HepG2 (cell line): ENCODE measurements around the gene ZFPM1. TPM values are rescaled to one million over a fixed set of nuclear protein-coding genes. Genes with fewer than 3 reads are reported as not detected.

ENCODE experiments used
- BRCA1 ChIP-seq: sonication (generic); formaldehyde crosslinking; IDR thresholded peaks from 2 replicates; pipeline ENCODE4 v1.4.0; 2020; ENCODE audit warnings: missing genetic modification reagents
- DMAP1 ChIP-seq: IDR thresholded peaks from 2 replicates; pipeline ENCODE4 v1.6.1; 2016
- FOSL2 ChIP-seq: sonication (generic); formaldehyde crosslinking; IDR thresholded peaks from 2 replicates; pipeline ENCODE4 v1.4.0; 2020; ENCODE audit warnings: missing genetic modification reagents
- FOXP1 ChIP-seq, 2 experiments: fragments of 450-650 bp in 1 of 2; IDR thresholded peaks; 2 replicates each; pipeline ENCODE4 v1.6.1; 2017 to 2018; ENCODE audit warnings: antibody characterized with exemption in 1 of 2
- KMT2B ChIP-seq: IDR thresholded peaks from 2 replicates; pipeline ENCODE4 v1.6.1; 2016; ENCODE audit warnings: missing genetic modification reagents, missing compliant biosample characterization
- NBN ChIP-seq: fragments of 450-650 bp; conservative IDR thresholded peaks from 2 replicates; pipeline ENCODE4 v1.6.1; 2017
- NFE2 ChIP-seq: sonication (generic); formaldehyde crosslinking; IDR thresholded peaks from 2 replicates; pipeline ENCODE4 v1.4.0; 2020; ENCODE audit warnings: missing genetic modification reagents
- NFKB2 ChIP-seq: sonication (generic); formaldehyde crosslinking; IDR thresholded peaks from 2 replicates; pipeline ENCODE4 v1.4.0; 2020; ENCODE audit warnings: missing genetic modification reagents, borderline replicate concordance
- PAF1 ChIP-seq: IDR thresholded peaks from 2 replicates; pipeline ENCODE4 v1.6.1; 2016; ENCODE audit warnings: missing genetic modification reagents, missing compliant biosample characterization
- RFX5 ChIP-seq: IDR thresholded peaks from 2 replicates; pipeline ENCODE4 v1.6.1; 2011; ENCODE audit warnings: low read depth, low read length, improper control_type of control experiment
- ZNF383 ChIP-seq: sonication (generic); formaldehyde crosslinking; IDR thresholded peaks from 2 replicates; pipeline ENCODE4 v1.4.0; 2020; ENCODE audit warnings: missing genetic modification reagents, mild to moderate bottlenecking, borderline replicate concordance
- ZNF460 ChIP-seq: sonication (generic); formaldehyde crosslinking; IDR thresholded peaks from 2 replicates; pipeline ENCODE4 v1.5.1; 2020; ENCODE audit warnings: missing genetic modification reagents, mild to moderate bottlenecking, borderline replicate concordance
- ZNF557 ChIP-seq: sonication (generic); formaldehyde crosslinking; IDR thresholded peaks from 2 replicates; pipeline ENCODE4 v1.4.0; 2020; ENCODE audit warnings: missing genetic modification reagents
- ZNF614 ChIP-seq: IDR thresholded peaks from 2 replicates; pipeline ENCODE4 v1.6.1; 2018; ENCODE audit warnings: missing biosample characterization, missing genetic modification reagents, inconsistent platforms, borderline replicate concordance
- ZSCAN9 ChIP-seq: IDR thresholded peaks from 2 replicates; pipeline ENCODE4 v1.6.1; 2016; ENCODE audit warnings: borderline replicate concordance
- polyA plus RNA-seq, 8 experiments: library from polyadenylated mRNA; depleted of rRNA in 3 of 8; stranded (reverse) in 7 of 8; unstranded in 1 of 8; fragments of >200 nt; fragmentation: Illumina TruSeq in 4 of 8; extraction: Trizol in 4 of 8; gene quantifications; 2 replicates each; pipeline versions ENCODE4 v1.2.1 to v1.2.3, GENCODE V29; 2011 to 2016; ENCODE audit warnings: low read depth in 4 of 8, missing spikeins in 1 of 8, mixed read lengths in 1 of 8; ENCODE audit not compliant: insufficient read depth in 1 of 8
- total RNA-seq, 5 experiments: library from RNA; depleted of rRNA; stranded (reverse); fragments of >200 nt; fragmentation: Illumina TruSeq; extraction: Trizol; gene quantifications; 2 replicates each; pipeline ENCODE4 v1.2.3, GENCODE V29; 2016; ENCODE audit warnings: low read depth in 1 of 5
- TF ChIP-seq, protein P1 (sequence below): sonication (generic); formaldehyde crosslinking; IDR thresholded peaks from 2 replicates; pipeline ENCODE4 v1.4.0; 2020; ENCODE audit warnings: mild to moderate bottlenecking, missing genetic modification reagents, borderline replicate concordance
- TF ChIP-seq, protein P2 (sequence below): sonication (generic); formaldehyde crosslinking; IDR thresholded peaks from 2 replicates; pipeline ENCODE4 v1.4.0; 2020; ENCODE audit warnings: mild to moderate bottlenecking, missing genetic modification reagents
- TF ChIP-seq, protein P3 (sequence below): sonication (generic); formaldehyde crosslinking; IDR thresholded peaks from 2 replicates; pipeline ENCODE4 v1.4.0; 2020; ENCODE audit warnings: missing genetic modification reagents; ENCODE audit errors: not compliant biosample characterization
- TF ChIP-seq, protein P4 (sequence below): sonication (generic); formaldehyde crosslinking; IDR thresholded peaks from 2 replicates; pipeline ENCODE4 v1.4.0; 2020; ENCODE audit warnings: missing genetic modification reagents
- TF ChIP-seq, protein P5 (sequence below): sonication (generic); formaldehyde crosslinking; IDR thresholded peaks from 2 replicates; pipeline ENCODE4 v1.5.0; 2020; ENCODE audit warnings: missing genetic modification reagents

The ZFPM1 gene
- total and polyA plus RNA-seq, 2 of the 13 experiments (the other 11 are each of a cell fraction or from before 2014, with no cell fraction given), result 1.3 to 3.8 TPM

DNA sequence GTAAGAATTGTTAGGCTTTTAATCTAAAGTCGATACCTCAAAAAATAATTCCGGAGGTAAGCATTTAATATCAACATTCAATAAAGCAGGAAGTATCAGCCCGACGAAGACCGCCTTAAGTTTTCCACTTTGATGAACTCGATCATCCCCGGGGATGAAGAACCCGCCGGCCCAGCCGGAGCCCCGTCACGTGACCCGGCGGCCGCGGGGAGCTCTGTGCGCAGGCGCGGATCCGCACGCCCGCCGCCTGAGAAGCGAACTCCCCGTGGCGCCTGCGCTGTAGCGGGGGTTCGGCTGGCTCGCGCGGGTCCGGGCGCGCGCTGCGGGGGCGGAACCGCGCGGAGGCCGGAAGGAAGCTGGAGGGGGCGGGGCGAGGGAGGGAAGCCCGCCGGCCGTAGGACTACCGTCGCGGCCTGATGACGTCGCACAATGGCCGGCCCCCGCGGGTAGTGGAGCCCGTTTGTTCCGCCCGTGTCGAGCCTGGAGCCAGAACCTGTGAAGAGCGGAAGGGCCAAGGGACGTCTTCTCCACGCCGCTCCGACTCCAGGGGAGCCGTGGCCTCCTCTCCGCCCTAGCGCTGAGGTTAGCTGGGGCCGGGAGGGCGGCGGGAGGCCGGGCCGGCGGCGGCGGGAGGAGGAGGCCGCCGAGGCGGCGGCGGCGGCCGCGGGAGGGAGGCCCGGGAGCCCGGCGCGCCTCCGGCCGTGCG lies 117.1 kb downstream of the ZFPM1 start, which contains the start of gene ZC3H18 (continued):
- TF ChIP-seq, protein P1, sequence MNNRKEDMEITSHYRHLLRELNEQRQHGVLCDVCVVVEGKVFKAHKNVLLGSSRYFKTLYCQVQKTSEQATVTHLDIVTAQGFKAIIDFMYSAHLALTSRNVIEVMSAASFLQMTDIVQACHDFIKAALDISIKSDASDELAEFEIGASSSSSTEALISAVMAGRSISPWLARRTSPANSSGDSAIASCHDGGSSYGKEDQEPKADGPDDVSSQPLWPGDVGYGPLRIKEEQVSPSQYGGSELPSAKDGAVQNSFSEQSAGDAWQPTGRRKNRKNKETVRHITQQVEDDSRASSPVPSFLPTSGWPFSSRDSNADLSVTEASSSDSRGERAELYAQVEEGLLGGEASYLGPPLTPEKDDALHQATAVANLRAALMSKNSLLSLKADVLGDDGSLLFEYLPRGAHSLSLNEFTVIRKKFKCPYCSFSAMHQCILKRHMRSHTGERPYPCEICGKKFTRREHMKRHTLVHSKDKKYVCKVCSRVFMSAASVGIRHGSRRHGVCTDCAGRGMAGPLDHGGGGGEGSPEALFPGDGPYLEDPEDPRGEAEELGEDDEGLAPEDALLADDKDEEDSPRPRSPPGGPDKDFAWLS (CRISPR knock-in tag), result no peak
- TF ChIP-seq NFE2 (CRISPR knock-in tag) (no peak), NBN (no peak), PAF1 (no peak), DMAP1 (CRISPR knock-in tag) (peak; percentile 59; the same call in 1 of the 2 replicates), ZSCAN9 (CRISPR knock-in tag) (no peak), KMT2B (CRISPR knock-in tag) (peak; percentile 96), FOSL2 (CRISPR knock-in tag) (0 out of 2 replicates have a peak, but pooled peaks have one; percentile 23), NFKB2 (CRISPR knock-in tag) (peak; percentile 77; the same call in 1 of the 2 replicates), RFX5 (peak; percentile 65; the same call in 1 of the 2 replicates), BRCA1 (CRISPR knock-in tag) (0 out of 2 replicates have a peak, but pooled peaks have one; percentile 76), ZNF614 (CRISPR knock-in tag) (no peak; the same call in 1 of the 2 replicates), ZNF557 (CRISPR knock-in tag) (0 out of 2 replicates have a peak, but pooled peaks have one; percentile 29), ZNF383 (no peak), ZNF460 (CRISPR knock-in tag) (no peak), FOXP1 (IDR thresholded peaks at IDR 0.05) (no peak), FOXP1 (CRISPR knock-in tag; IDR thresholded peaks at IDR 0.05) (0 out of 2 replicates have a peak, but pooled peaks have one; percentile 6)
- TF ChIP-seq, protein P2, sequence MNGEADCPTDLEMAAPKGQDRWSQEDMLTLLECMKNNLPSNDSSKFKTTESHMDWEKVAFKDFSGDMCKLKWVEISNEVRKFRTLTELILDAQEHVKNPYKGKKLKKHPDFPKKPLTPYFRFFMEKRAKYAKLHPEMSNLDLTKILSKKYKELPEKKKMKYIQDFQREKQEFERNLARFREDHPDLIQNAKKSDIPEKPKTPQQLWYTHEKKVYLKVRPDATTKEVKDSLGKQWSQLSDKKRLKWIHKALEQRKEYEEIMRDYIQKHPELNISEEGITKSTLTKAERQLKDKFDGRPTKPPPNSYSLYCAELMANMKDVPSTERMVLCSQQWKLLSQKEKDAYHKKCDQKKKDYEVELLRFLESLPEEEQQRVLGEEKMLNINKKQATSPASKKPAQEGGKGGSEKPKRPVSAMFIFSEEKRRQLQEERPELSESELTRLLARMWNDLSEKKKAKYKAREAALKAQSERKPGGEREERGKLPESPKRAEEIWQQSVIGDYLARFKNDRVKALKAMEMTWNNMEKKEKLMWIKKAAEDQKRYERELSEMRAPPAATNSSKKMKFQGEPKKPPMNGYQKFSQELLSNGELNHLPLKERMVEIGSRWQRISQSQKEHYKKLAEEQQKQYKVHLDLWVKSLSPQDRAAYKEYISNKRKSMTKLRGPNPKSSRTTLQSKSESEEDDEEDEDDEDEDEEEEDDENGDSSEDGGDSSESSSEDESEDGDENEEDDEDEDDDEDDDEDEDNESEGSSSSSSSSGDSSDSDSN (CRISPR knock-in tag), result peak; percentile 76
- TF ChIP-seq, protein P3, sequence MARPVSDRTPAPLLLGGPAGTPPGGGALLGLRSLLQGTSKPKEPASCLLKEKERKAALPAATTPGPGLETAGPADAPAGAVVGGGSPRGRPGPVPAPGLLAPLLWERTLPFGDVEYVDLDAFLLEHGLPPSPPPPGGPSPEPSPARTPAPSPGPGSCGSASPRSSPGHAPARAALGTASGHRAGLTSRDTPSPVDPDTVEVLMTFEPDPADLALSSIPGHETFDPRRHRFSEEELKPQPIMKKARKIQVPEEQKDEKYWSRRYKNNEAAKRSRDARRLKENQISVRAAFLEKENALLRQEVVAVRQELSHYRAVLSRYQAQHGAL, result no peak
- TF ChIP-seq, protein P4, sequence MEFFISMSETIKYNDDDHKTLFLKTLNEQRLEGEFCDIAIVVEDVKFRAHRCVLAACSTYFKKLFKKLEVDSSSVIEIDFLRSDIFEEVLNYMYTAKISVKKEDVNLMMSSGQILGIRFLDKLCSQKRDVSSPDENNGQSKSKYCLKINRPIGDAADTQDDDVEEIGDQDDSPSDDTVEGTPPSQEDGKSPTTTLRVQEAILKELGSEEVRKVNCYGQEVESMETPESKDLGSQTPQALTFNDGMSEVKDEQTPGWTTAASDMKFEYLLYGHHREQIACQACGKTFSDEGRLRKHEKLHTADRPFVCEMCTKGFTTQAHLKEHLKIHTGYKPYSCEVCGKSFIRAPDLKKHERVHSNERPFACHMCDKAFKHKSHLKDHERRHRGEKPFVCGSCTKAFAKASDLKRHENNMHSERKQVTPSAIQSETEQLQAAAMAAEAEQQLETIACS (CRISPR knock-in tag), result peak; percentile 92
- TF ChIP-seq, protein P5, sequence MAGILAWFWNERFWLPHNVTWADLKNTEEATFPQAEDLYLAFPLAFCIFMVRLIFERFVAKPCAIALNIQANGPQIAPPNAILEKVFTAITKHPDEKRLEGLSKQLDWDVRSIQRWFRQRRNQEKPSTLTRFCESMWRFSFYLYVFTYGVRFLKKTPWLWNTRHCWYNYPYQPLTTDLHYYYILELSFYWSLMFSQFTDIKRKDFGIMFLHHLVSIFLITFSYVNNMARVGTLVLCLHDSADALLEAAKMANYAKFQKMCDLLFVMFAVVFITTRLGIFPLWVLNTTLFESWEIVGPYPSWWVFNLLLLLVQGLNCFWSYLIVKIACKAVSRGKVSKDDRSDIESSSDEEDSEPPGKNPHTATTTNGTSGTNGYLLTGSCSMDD (CRISPR knock-in tag), result no peak
